ENCODE measurements around the gene IFNAR1.

Gene IFNAR1

GRCh38 chr21:33403786-33404585 lies 79.2 kb downstream of the IFNAR1 start:
- peak; percentile 36 for DNase-seq

GRCh38 chr21:33406493-33406892 lies 81.7 kb downstream of the IFNAR1 start:
- no peak for DNase-seq
